ENCODE results near the gene DPH7.
"Not testable (repeated sequence)": the region's sequence is repeated elsewhere in the genome, so short reads cannot be mapped to it uniquely, and the experiment has no call there.

DPH7 gene

DNA sequence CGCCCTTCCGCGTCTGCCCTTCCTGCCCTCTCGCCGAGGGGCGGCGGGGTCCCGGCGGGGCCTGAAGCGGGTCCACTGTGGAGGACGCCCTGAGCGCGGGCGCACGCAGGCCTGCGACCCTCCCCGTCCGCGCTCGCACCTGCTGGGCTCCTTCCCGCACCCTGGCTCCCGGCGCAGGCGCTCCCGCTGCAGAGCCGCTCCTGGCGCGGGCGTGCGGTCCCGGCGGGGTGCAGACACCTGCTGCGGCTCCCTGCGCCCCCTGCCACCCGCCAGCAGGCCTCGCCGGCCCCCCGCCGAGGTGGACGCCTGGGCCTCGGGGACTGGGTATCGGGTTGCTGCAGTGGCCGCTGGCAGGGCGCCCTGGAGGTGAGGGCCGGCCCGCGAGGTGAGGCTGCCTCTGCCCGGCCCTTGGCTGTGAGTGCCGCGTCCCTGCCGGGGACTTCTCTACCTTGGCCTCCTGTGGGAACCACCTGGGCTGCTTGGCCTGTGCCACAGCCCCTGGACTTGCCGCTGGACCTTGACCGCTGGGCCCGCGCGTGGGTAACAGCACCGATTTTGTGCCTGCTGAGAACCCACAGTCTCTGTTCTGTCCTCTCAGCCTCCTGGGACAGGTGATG is 27.4 kb upstream of the DPH7 start:
- no peak for DNase-seq (ENCODE audit: low read depth in 2 of 2)

DNA sequence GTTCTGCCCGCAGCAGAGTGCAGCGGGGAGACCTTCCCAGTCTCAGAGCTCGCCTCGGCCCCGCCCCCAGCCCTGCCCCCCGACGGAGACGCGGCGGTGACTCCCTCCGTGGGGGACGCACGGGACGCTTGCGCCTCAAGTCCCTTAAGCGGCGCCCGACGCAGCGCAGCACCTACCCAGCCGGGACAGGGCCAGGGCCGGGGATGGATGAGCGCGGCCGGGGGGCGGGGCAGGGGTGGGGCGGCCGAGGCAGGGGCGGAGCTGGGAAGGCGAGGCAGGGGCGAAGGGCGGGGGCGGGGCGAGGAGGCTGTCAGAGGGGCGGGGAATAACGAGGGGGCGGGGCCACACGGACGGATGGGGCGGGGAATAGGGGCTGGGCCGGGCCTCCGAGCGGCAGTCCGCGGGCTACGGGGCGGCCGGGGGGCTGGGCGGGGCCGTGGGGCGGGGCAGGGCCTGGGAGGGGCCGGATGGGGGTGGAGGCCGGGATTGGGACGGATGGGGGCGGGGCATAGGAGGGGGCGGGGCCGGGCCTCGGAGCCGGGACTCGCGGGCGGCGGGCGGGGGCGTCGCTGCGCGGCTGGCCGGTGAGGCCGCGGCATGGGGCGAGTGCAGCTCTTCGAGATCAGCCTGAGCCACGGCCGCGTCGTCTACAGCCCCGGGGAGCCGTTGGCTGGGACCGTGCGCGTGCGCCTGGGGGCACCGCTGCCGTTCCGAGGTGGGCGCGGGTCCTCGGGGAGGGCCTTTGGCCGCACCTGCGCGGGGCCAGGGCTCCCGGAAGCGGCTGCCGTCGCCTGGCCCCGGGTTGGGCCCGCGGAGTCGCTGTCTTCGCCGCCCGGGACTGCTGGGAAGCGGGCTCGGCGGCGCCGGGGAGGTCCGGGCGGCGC is 26.6 kb upstream of the DPH7 start, which contains the start of gene ARRDC1:
Gene ARRDC1 (plus strand): TSS at position 566 of the 884 bp plus-strand sequence. CDS start 32 bp downstream, at position 598.
- peak; percentile 83 to 95 for DNase-seq (ENCODE audit: low read depth in 2 of 2)

GRCh38 chr9:137604345-137605086 is 25.8 kb upstream of the DPH7 start:
- no peak for DNase-seq (ENCODE audit: low read depth in 2 of 2)

GRCh38 chr9:137603879-137604278 is 25.2 kb upstream of the DPH7 start:
- DNase-seq (ENCODE audit: low read depth in 2 of 2): no peak

- no peak for DNase-seq (ENCODE audit: low read depth in 2 of 2)
These were observed 23.9 kb upstream of the DPH7 start for GRCh38 chr9:137602661-137603060.

DNA sequence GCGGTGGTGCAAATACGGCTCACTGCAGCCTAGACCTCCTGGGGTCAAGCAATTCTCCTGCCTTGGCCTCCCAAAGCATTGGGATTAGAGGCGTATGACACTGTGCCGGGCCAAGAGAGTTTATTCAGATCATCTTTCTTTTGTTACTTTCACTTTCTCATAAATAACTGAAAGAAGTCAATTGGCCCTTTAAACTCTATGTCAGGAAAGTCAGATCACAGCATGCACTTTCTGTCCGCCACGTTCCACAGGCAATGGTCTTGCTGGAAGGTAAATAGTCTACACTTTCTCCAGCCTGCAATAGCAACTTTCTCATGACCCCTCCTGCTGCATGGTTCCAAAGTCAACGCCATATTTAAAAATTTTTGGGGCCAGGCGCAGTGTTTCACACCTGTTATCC is 20.2 kb upstream of the DPH7 start:
- no peak for DNase-seq (ENCODE audit: low read depth in 2 of 2)

GRCh38 chr9:137596577-137596976 is 17.9 kb upstream of the DPH7 start:
- DNase-seq (ENCODE audit: low read depth in 2 of 2): not testable (repeated sequence)

GRCh38 chr9:137593176-137593575 is 14.5 kb upstream of the DPH7 start:
- no peak for DNase-seq (ENCODE audit: low read depth in 2 of 2)

DNA sequence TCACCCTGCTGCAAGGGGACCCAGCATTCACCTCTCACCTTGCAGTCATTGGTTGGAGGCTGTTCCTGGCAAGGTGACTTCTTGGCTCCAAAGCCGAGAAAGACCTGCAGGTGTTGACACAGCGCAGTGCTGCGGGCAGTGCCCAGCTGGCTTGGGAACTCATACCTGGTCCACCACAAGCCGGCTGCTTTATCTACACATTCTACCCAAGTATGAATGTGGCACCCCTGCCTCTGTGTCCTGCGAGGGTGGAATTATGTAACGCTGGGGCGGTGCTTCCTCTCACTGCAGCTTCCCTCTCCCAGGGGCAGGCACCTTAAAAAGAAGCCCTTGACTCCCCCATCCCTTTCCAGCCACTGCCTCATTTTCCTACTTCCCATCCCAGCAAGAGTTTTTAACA is 14.0 kb upstream of the DPH7 start:
- no peak for DNase-seq (ENCODE audit: low read depth in 2 of 2)

DNA sequence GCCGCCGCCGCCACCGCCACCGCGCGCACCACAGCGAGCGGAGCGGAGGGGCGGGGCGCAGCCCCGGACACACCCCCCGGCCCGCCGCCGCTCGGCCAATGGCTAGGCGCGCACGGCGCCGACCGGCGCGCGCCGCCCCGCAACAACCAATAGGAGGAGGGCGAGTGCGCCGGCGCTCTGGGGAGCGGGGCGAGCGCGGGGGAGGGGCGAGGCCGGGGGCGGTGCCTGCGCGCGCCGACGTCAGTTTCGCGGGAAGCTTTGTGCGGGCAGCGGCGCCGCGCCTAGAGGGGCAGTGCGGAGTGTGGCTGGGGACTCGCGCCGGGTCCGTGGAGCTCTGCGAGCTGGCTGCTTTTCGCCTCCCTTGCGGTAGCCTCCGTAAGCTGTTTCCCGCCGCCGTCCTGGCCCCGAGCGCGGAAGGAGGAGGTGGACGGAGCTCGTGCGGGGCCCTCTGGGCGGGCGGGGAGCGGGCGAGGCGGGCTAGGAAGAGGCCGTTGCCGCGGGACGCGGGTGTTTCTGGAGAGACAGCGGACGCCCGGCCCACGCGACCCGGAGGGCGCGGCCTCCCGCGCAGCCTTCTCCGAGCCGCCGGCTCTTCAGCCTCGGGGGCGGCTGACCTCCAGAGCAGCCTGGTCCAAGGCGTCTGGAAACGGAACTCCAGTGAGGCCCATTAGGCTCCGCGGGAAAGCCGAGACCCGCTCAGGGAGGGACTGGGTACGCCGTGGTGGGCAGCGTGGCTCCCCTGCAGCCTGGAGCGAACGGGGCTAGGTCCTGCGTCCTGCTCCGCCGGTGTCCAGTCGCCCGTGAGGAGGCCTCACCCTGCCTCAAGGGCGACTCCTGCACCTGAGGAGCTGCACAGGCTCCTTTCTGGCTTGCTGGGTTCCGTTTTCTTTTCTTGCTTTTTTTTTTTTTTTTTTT is 12.0 kb upstream of the DPH7 start, which contains the start of gene ZMYND19:
Gene ZMYND19 (minus strand): TSS at position 44 of the 915 bp plus-strand sequence. CDS start 249 bp downstream, outside the sequence.
- peak; percentile 67 to 88 for DNase-seq (ENCODE audit: low read depth in 2 of 2)

GRCh38 chr9:137590123-137590468 is 11.4 kb upstream of the DPH7 start:
- no peak for DNase-seq (ENCODE audit: low read depth in 2 of 2)

- DNase-seq (ENCODE audit: low read depth in 2 of 2): no peak
These were observed 10.9 kb upstream of the DPH7 start for GRCh38 chr9:137589441-137590122.

DNA sequence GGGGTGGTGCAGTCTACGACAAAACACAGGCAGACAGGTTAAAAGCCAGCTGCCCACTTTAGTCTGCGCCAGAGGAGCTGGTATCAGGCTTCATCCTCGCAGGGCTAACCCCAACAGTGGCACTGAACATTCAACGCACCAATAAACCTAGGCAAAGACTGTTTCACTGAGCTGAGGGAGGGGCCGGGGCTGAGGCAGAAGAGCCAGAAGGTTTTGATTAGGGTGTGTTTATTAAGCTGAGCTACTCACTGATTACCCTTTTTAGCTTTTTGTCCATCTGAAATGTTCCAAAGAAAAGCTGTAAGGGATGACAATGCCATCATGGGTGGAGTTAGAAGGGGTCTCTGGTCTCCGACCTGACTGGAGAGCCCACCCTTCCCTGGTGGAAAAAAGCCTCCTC is 10.2 kb upstream of the DPH7 start:
- DNase-seq (ENCODE audit: low read depth in 2 of 2): no peak

- DNase-seq (ENCODE audit: low read depth in 2 of 2): no peak
These were observed 9.6 kb upstream of the DPH7 start for GRCh38 chr9:137588311-137588710.

- DNase-seq (ENCODE audit: low read depth in 2 of 2): no peak
These were observed 8.1 kb upstream of the DPH7 start for GRCh38 chr9:137586854-137587253.

DNA sequence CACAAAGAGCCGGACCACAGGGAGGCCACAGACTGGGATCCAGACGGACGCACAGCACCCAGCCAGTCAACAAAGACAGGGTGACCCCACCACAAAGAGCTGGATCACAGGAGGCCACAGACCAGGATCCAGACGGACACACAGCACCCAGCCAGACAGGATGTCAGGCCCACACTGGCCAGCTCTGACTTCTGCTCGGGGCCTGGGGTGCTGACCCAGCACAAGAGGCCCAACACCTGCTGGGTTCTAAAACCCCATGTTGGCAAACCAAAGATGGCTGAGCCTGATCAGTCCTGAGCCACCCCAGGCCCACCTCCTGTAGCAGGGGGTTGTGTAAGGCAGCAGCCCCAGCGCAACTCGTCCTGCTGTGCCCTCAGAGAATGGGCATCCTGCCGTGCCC is 5.2 kb upstream of the DPH7 start:
- no peak for DNase-seq (ENCODE audit: low read depth in 2 of 2)

GRCh38 chr9:137583347-137583746 is 4.6 kb upstream of the DPH7 start:
- DNase-seq (ENCODE audit: low read depth in 2 of 2): no peak

DNA sequence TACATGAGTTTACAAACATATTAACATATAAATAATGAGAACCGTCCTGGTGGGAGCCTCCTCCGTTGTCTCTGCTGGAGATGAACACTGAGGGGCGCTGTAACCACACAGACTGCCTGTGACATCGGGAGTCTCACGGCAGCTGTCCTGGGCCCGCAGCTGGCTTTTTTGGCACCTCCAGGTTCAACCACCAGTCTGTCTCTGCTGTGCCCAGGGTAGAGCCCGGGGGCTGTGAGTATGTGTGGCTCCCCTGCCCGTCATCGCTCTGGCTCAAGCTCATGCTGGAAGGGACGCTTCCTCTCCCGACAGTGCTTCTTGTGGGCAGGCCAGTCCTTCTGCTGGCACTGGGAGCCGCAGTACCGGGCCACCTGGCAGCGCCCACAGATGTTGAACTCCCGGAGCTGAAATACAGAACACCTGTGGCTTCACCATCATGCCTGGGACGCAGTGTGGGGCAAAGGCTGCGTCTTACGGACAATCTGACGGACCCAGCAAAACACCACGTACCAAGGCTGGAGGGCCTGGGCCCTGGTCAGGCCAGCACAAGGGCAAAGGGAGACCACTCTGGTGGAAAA is 3.6 kb upstream of the DPH7 start:
- DNase-seq (ENCODE audit: low read depth in 2 of 2): no peak

DNA sequence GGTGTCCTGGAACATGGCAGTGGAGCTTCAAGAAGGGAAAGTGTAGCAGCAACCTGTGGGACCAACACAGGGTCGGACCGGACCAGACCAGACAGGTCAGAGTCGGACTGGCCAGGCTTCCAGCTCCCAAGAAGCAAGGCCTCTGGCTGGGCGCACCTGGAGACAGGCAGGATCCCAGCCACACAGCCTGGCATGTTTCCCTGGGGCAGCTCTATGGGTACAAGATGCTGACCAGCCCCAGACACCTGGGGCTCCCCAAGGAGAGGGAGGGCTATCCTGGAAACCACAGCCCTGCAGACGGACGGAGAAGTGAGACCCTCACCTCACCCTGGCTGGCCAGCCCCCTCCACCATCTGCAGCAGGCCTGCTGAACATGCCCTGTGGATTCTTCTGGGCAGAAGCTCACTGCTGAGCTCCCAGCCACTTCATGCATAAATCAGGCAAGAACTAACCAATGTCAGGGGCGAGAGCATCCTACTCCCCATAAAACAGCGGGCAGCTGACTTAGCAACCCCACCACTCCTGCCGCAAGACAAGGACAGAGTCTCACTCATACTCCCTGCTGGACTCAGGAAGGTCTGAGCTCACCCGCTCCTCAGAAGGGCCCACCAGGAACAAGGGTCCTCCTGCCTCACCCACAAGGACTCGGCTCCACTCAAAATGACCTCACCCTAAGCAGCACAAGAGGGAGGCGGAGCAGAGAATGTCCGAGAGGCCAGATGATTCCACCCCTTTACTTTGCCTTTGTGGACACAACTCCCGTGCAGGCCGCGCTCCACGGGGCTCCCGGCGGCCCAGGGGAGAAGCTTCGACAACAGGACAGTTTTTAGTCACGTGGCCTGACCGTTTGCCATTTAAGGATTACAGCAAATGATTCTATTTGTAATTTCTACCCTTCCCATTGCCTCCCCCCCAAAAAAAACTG is 2.9 kb upstream of the DPH7 start:
- DNase-seq (ENCODE audit: low read depth in 2 of 2): no peak

Data from stimulated activated CD8-positive, alpha-beta memory T cell treated with anti-CD3 and anti-CD28 coated beads, Interleukin-7, amount 100 ng/mL, for 4 hours (primary cell).